Common myeloid progenitor, CD34-positive (primary cell): Measurements from ENCODE around the gene PDIA6.

Experiments used
- CTCF ChIA-PET: fragments of 350-600 bp; sonication (Branson Sonifier 250); formaldehyde crosslinking; loops from one replicate; lab custom pipeline; 2021; ENCODE audit warnings: antibody characterized with exemption; lab: Charles Lee
- POLR2A ChIA-PET: fragments of 350-600 bp; sonication (Branson Sonifier 250); formaldehyde crosslinking; loops from one replicate; lab custom pipeline; 2021; ENCODE audit warnings: antibody characterized with exemption; lab: Charles Lee
- DNase-seq, 3 donors: peaks; one replicate each; pipeline versions ENCODE4 v3.0.0 to v3.0.0-alpha.2; 2013
- H3K27ac ChIP-seq, 2 experiments: 1 replicate in 1 of 2; 2 replicates in 1 of 2; pipeline ENCODE4 v1.7.0; 2013; ENCODE audit warnings: inconsistent platforms in 2 of 2, low read length in 2 of 2, mild to moderate bottlenecking in 2 of 2, low read depth in 1 of 2, moderate library complexity in 1 of 2; ENCODE audit not compliant: severe bottlenecking in 2 of 2, insufficient read depth in 1 of 2, poor library complexity in 1 of 2
- H3K27me3 ChIP-seq, 5 experiments: replicated peaks in 2 of 5; 1 replicate in 3 of 5; 2 replicates in 2 of 5; pipeline versions ENCODE4 v1.6.1 to v1.7.0; 2013; ENCODE audit warnings: low read length in 4 of 5, mild to moderate bottlenecking in 2 of 5, moderate library complexity in 2 of 5, inconsistent platforms in 1 of 5; ENCODE audit not compliant: insufficient read depth in 5 of 5, control insufficient read depth in 4 of 5
- H3K36me3 ChIP-seq, 4 experiments: 1 replicate in 2 of 4; 2 replicates in 2 of 4; pipeline versions ENCODE4 v1.6.1 to v1.7.0; 2013; ENCODE audit warnings: low read length in 3 of 4, control low read depth in 1 of 4, mild to moderate bottlenecking in 1 of 4; ENCODE audit not compliant: control insufficient read depth in 4 of 4, insufficient read depth in 4 of 4
- H3K4me1 ChIP-seq, 4 experiments: 1 replicate in 3 of 4; 2 replicates in 1 of 4; pipeline versions ENCODE4 v1.6.1 to v1.7.1; 2013; ENCODE audit warnings: low read length in 3 of 4, mild to moderate bottlenecking in 3 of 4, control low read depth in 1 of 4, inconsistent platforms in 1 of 4, moderate library complexity in 1 of 4; ENCODE audit not compliant: control insufficient read depth in 4 of 4, insufficient read depth in 4 of 4; ENCODE audit errors: control extremely low read depth in 1 of 4
- H3K4me3 ChIP-seq, 7 experiments: 1 replicate in 4 of 7; 2 replicates in 3 of 7; pipeline versions ENCODE4 v1.5.1 to v1.7.0; 2013; ENCODE audit warnings: mild to moderate bottlenecking in 7 of 7, low read length in 6 of 7, moderate library complexity in 6 of 7, inconsistent platforms in 2 of 7, low read depth in 2 of 7, control low read depth in 1 of 7; ENCODE audit not compliant: insufficient read depth in 4 of 7, control insufficient read depth in 1 of 7; ENCODE audit errors: extremely low read depth in 1 of 7
- H3K9me3 ChIP-seq, 5 experiments: 1 replicate in 4 of 5; 2 replicates in 1 of 5; pipeline versions ENCODE4 v1.6.1 to v1.7.1; 2013; ENCODE audit warnings: low read length in 4 of 5, mild to moderate bottlenecking in 2 of 5, inconsistent platforms in 1 of 5, low read depth in 1 of 5, moderate library complexity in 1 of 5; ENCODE audit not compliant: control insufficient read depth in 4 of 5, insufficient read depth in 2 of 5; ENCODE audit errors: control extremely low read depth in 1 of 5
- WGBS: methylation state at CpG from one replicate; pipeline ENCODE4 v1.1.5; 2013; ENCODE audit not compliant: insufficient coverage; 5-methylcytosine and 5-hydroxymethylcytosine counted together

Gene PDIA6

GRCh38 chr2:10848541-10848940 is 36.0 kb upstream of the PDIA6 start:
- Histone ChIP-seq H3K4me3 (no peak overlapping the region), H3K4me1 (no peaks in the 10 kb centered on the region), H3K36me3 (no peaks in the 10 kb centered on the region), H3K9me3 (peaks cover 0 to 2% (median 0%) of the 10 kb centered on the region in 5 experiments), H3K27ac (no peak overlapping the region), H3K27me3 (peaks cover 0 to 7% (median 0%) of the 10 kb centered on the region in 5 experiments)
- ChIA-PET CTCF (no interaction called here), POLR2A (no interaction called here)
- no peak for DNase-seq
- WGBS: 97% methylated on average over 4 of the region's 4 CpGs

DNA sequence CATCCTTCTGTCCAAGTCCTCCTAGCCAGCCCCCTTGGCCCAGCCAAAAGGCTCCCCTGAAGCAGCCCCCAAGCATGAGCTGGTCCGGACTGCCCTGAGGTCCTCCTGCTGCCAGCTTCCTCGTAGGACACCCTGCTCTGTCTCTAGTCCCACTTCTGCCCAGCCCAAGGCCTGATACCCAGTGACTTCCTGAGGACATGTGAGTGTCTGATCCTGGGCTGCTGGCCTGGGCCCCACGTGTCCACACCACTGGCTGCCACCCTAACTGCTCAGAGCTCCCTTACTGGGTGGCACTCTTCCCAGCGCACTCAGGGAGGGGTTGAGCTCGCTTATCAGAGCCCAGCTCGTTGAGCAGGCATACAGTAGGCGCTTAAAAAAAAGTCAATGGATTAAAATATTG is 34.4 kb upstream of the PDIA6 start:
- no peak for DNase-seq
- Histone ChIP-seq H3K9me3 (peaks cover 0 to 7% (median 0%) of the 10 kb centered on the region in 5 experiments), H3K27ac (no peak overlapping the region), H3K4me3 (no peak overlapping the region), H3K27me3 (peaks cover 0 to 9% (median 2%) of the 10 kb centered on the region in 5 experiments), H3K4me1 (no peaks in the 10 kb centered on the region), H3K36me3 (no peaks in the 10 kb centered on the region)
- ChIA-PET CTCF (interaction anchor here (0.8 to 2.0 kb wide), 4 partner anchors 8 to 16 kb away, joined by 3 to 8 read pairs (median 3); no protein-coding TSS in a partner anchor), POLR2A (interaction anchor here (0.6 kb wide), 1 partner anchor 286 kb away, joined by 10 read pairs; a partner anchor contains a TSS)
- WGBS: 91% methylated on average over 5 of the region's 7 CpGs

- Histone ChIP-seq H3K36me3 (no peaks in the 10 kb centered on the region), H3K27ac (no peak overlapping the region), H3K27me3 (peaks cover 0 to 9% (median 2%) of the 10 kb centered on the region in 5 experiments), H3K4me1 (no peaks in the 10 kb centered on the region), H3K9me3 (peaks cover 0 to 13% (median 6%) of the 10 kb centered on the region in 5 experiments), H3K4me3 (no peak overlapping the region)
- ChIA-PET CTCF (interaction anchor here (0.7 to 2.0 kb wide), 2 partner anchors 13 to 184 kb away, joined by 3 to 8 read pairs; no protein-coding TSS in a partner anchor), POLR2A (no interaction called here)
- DNase-seq: no peak
- WGBS: over 99% methylated on average over 13 of the region's 13 CpGs
Observed at GRCh38 chr2:10846110-10846861, 33.7 kb upstream of the PDIA6 start.

- DNase-seq: no peak
- Histone ChIP-seq H3K27ac (no peak overlapping the region), H3K4me1 (no peaks in the 10 kb centered on the region), H3K36me3 (no peaks in the 10 kb centered on the region), H3K4me3 (no peak overlapping the region), H3K27me3 (peaks cover 0 to 9% (median 2%) of the 10 kb centered on the region in 5 experiments), H3K9me3 (peaks cover 0 to 20% (median 12%) of the 10 kb centered on the region in 5 experiments)
- CTCF ChIA-PET: interaction anchor here (1.7 kb wide), 1 partner anchor 21 kb away, joined by 4 read pairs; no protein-coding TSS in a partner anchor
- POLR2A ChIA-PET: no interaction called here
- WGBS: 93% methylated on average over 4 of the region's 4 CpGs
Observed at GRCh38 chr2:10845640-10846039, 33.1 kb upstream of the PDIA6 start.

DNA sequence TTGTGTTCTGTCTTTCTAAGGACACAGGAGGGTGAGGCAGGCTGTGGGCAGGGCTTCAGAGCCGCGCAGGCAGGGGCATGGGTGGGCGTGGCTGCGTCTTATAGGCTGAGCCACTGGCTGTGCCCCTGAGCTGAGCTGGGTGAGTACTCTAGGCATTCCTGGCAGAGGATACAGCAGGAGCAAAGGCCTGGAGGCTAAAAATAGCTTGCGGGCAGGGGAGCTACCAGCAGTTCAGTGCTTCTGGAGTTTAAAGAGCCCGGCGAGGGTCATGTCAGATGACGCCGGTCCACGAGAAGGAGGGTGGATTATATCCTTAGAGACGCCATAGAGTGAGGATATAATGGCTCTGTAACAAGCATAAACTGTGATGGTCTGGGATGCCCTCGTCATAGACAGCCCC is 31.5 kb upstream of the PDIA6 start:
- CTCF ChIA-PET: interaction anchor here (0.9 to 1.7 kb wide), 2 partner anchors 13 to 22 kb away, joined by 3 to 4 read pairs; no protein-coding TSS in a partner anchor
- 47% methylated on average over 11 of the region's 12 CpGs for WGBS
- DNase-seq: no peak

GRCh38 chr2:10842506-10842905 is 29.9 kb upstream of the PDIA6 start:
- H3K4me1 ChIP-seq: no peaks in the 10 kb centered on the region
- WGBS: 95% methylated on average over 2 of the region's 4 CpGs
- H3K27ac ChIP-seq: no peak overlapping the region
- no peak overlapping the region for H3K4me3 ChIP-seq
- DNase-seq: no peak
- H3K36me3 ChIP-seq: no peaks in the 10 kb centered on the region
- ChIA-PET POLR2A (no interaction called here), CTCF (interaction anchor here (1.5 to 2.0 kb wide), 5 partner anchors 10 to 607 kb away, joined by 3 to 8 read pairs (median 3); no protein-coding TSS in a partner anchor)
- peaks cover 0 to 25% (median 12%) of the 10 kb centered on the region in 5 experiments for H3K9me3 ChIP-seq
- H3K27me3 ChIP-seq: peaks cover 0 to 27% (median 3%) of the 10 kb centered on the region in 5 experiments

More for the DNA sequence above, 31.5 kb upstream of the PDIA6 start:
- Histone ChIP-seq H3K27me3 (peaks cover 0 to 14% (median 2%) of the 10 kb centered on the region in 5 experiments), H3K4me1 (no peaks in the 10 kb centered on the region), H3K27ac (no peak overlapping the region), H3K9me3 (peaks cover 0 to 25% (median 12%) of the 10 kb centered on the region in 5 experiments), H3K4me3 (no peak overlapping the region), H3K36me3 (no peaks in the 10 kb centered on the region)
- POLR2A ChIA-PET: no interaction called here
